GM06990 (cell line): ENCODE data around the gene CLNK.

Experiments used
- DNase-seq: peaks from one replicate; pipeline ENCODE4 v3.0.0-alpha.2; 2011; ENCODE audit not compliant: insufficient read length; ENCODE audit errors: extremely low read depth
- H3K27me3 ChIP-seq: replicated peaks from 2 replicates; pipeline ENCODE4 v1.6.0; 2011; ENCODE audit warnings: low read length; ENCODE audit not compliant: control insufficient read depth, insufficient read depth
- H3K36me3 ChIP-seq: 2 replicates; pipeline ENCODE4 v1.5.1; 2011; ENCODE audit warnings: low read length; ENCODE audit not compliant: control insufficient read depth, insufficient read depth
- H3K4me3 ChIP-seq: replicated peaks from 2 replicates; pipeline ENCODE4 v1.5.1; 2011; ENCODE audit warnings: low read depth, mild to moderate bottlenecking, control low read depth, low read length
- TF ChIP-seq, protein P1 (sequence below): IDR thresholded peaks from 2 replicates; pipeline ENCODE4 v1.5.1; 2011; ENCODE audit warnings: low read length, control low read depth, mild to moderate bottlenecking, inconsistent platforms; ENCODE audit not compliant: insufficient read depth, poor library complexity, severe bottlenecking

Gene CLNK

GRCh38 chr4:10502717-10503116 lies 181.9 kb downstream of the CLNK start:
- no peaks in the 10 kb centered on the region for H3K27me3 ChIP-seq
- TF ChIP-seq, protein P1, sequence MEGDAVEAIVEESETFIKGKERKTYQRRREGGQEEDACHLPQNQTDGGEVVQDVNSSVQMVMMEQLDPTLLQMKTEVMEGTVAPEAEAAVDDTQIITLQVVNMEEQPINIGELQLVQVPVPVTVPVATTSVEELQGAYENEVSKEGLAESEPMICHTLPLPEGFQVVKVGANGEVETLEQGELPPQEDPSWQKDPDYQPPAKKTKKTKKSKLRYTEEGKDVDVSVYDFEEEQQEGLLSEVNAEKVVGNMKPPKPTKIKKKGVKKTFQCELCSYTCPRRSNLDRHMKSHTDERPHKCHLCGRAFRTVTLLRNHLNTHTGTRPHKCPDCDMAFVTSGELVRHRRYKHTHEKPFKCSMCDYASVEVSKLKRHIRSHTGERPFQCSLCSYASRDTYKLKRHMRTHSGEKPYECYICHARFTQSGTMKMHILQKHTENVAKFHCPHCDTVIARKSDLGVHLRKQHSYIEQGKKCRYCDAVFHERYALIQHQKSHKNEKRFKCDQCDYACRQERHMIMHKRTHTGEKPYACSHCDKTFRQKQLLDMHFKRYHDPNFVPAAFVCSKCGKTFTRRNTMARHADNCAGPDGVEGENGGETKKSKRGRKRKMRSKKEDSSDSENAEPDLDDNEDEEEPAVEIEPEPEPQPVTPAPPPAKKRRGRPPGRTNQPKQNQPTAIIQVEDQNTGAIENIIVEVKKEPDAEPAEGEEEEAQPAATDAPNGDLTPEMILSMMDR = no peak
- DNase-seq = no peak
- H3K36me3 ChIP-seq = no peaks in the 10 kb centered on the region
- no peak overlapping the region for H3K4me3 ChIP-seq

GRCh38 chr4:10500776-10501175 lies 183.8 kb downstream of the CLNK start:
- TF ChIP-seq, protein P1 = no peak
- H3K4me3 ChIP-seq = no peak overlapping the region
- no peaks in the 10 kb centered on the region for H3K36me3 ChIP-seq
- no peak for DNase-seq
- no peaks in the 10 kb centered on the region for H3K27me3 ChIP-seq

- H3K27me3 ChIP-seq = no peaks in the 10 kb centered on the region
- TF ChIP-seq, protein P1 = no peak
- H3K4me3 ChIP-seq = no peak overlapping the region
- no peaks in the 10 kb centered on the region for H3K36me3 ChIP-seq
- no peak for DNase-seq
Observed at GRCh38 chr4:10496200-10496599, 188.4 kb downstream of the CLNK start.

DNA sequence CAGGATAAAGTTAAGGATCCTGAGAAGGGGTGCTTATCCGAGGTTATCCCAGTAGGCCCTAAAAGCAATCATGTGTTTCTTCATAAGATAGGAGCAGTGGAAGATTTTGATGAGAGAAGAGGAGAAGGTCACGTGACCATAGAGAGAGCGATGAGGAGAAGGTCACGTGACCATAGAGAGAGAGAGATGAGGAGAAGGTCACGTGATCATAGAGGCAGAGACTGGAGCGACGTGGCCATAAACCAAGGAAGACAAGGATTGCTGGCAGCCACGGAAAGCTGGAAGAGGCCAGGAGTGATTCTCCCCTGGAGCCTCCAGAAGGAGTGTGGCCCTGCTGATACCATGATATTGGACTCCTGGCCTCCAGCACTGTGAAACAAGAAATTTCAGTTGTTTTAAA lies 188.9 kb downstream of the CLNK start:
- no peak for DNase-seq
- Histone ChIP-seq H3K27me3 (no peaks in the 10 kb centered on the region), H3K36me3 (no peaks in the 10 kb centered on the region), H3K4me3 (no peak overlapping the region)
- TF ChIP-seq, protein P1 = no peak

DNA sequence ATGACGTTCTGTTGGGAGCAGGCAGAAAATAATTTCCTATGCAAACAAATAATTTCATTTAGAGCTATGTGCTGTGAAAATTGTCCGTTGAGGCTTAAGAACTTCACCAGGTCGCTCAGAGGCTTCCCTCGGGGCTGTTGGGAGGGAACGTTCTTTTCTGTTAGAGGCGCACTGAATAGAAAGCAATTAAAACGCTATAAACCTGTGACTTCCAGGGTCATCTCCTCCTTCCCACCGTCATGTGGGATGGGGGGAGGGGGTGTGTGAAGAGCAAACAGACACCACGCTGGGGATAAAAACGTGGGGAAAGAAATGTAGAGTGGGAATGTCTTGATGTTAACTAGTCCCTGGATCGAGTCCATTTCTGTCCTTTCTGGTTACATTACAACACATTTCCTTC lies 192.1 kb downstream of the CLNK start:
- DNase-seq = no peak
- Histone ChIP-seq H3K4me3 (no peak overlapping the region), H3K27me3 (no peaks in the 10 kb centered on the region; the same call in 1 of the 2 replicates), H3K36me3 (no peaks in the 10 kb centered on the region)
- TF ChIP-seq, protein P1 = no peak

DNA sequence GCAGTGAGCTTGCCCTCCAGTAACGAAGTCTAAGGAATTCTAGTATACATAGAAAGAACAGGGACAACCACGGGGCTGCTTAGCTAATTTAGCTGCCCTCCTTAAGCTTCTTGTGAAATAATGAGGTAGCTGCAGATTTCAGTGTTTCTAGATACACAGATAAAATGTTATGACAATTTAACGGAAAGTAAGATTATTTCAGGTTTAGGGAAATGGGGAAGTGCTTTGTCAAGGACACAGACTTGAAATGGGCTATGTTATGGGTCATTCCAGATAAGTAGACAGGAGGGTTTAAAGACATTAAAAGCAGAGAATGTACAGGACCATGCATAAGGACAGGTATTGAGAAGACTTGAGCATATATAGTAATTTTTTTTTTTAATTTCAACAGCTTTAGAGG lies 193.2 kb downstream of the CLNK start:
- DNase-seq = no peak

More for the DNA sequence above, 193.2 kb downstream of the CLNK start:
- TF ChIP-seq, protein P1 = no peak
- H3K4me3 ChIP-seq = no peak overlapping the region
- no peaks in the 10 kb centered on the region; the same call in 1 of the 2 replicates for H3K27me3 ChIP-seq
- H3K36me3 ChIP-seq = no peaks in the 10 kb centered on the region
